Tibial artery (tissue), 4 donors: Measurements from ENCODE around the gene ATG2B.

Experiments used
- DNase-seq, 2 donors: peaks; one replicate each; pipeline ENCODE4 v3.0.0-alpha.2; 2019
- H3K27ac ChIP-seq, 2 donors: fragments of 200-600 bp; sonication (generic) in 1 of 2; 1 replicate in 1 of 2; 2 replicates in 1 of 2; pipeline ENCODE4 v1.5.1; 2018 to 2019; ENCODE audit warnings: mild to moderate bottlenecking in 1 of 2
- H3K27me3 ChIP-seq, 2 donors: fragments of 200-600 bp; sonication (generic) in 1 of 2; one replicate each; pipeline versions ENCODE4 v1.5.1 to v1.6.0; 2016 to 2019
- H3K36me3 ChIP-seq, 3 donors: fragments of 200-600 bp; sonication (generic) in 2 of 3; one replicate each; pipeline ENCODE4 v1.5.1; 2016 to 2019; ENCODE audit warnings: mild to moderate bottlenecking in 2 of 3
- H3K4me1 ChIP-seq, 4 donors: fragments of 200-600 bp; sonication (generic) in 2 of 4; 1 replicate in 3 of 4; 2 replicates in 1 of 4; pipeline ENCODE4 v1.5.1; 2016 to 2019
- H3K4me3 ChIP-seq, 2 donors: fragments of 200-600 bp; sonication (generic) in 1 of 2; 1 replicate in 1 of 2; 2 replicates in 1 of 2; pipeline ENCODE4 v1.5.1; 2018 to 2019; ENCODE audit warnings: mild to moderate bottlenecking in 2 of 2
- H3K9me3 ChIP-seq, 3 donors: fragments of 200-600 bp; sonication (generic) in 1 of 3; one replicate each; pipeline ENCODE4 v1.5.1; 2016 to 2019
- intact Hi-C: fragments of 100-400 bp; cut with DNase I; formaldehyde crosslinking; loops from one replicate; pipeline ENCODE4 v1.15.0; 2023; ENCODE audit warnings: low total_unique reads
- TF ChIP-seq, protein P1 (sequence below), 2 experiments: fragments of 200-600 bp in 1 of 2; fragments of 450-650 bp in 1 of 2; IDR thresholded peaks; one replicate each; pipeline ENCODE4 v1.5.1; 2017 to 2019; ENCODE audit warnings: antibody characterized with exemption in 2 of 2, mild to moderate bottlenecking in 1 of 2, moderate library complexity in 1 of 2

The ATG2B gene

DNA sequence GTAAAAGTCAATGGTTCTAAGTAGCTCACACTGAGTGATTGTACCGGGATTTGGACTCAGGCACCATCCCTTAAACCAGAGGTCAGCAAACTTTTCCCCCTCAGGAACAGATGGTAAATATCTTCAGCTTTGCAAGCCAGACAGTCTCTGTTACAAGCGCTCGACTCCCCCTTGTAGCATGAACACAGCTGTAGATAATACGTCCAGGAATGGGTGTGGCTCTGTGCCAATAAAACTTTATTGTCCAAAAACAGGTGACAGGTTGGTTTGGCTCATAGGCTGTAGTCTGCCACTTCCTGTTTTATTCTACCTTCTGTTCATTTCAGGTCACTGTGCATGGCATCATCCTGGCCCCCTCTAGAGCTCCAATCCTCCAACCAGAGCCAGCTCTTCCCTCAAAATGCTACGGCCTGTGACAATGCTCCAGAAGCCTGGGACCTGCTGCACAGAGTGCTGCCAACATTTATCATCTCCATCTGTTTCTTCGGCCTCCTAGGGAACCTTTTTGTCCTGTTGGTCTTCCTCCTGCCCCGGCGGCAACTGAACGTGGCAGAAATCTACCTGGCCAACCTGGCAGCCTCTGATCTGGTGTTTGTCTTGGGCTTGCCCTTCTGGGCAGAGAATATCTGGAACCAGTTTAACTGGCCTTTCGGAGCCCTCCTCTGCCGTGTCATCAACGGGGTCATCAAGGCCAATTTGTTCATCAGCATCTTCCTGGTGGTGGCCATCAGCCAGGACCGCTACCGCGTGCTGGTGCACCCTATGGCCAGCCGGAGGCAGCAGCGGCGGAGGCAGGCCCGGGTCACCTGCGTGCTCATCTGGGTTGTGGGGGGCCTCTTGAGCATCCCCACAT is 99.6 kb downstream of the ATG2B start:
- H3K4me3 ChIP-seq, result no peak overlapping the region
- TF ChIP-seq, protein P1, sequence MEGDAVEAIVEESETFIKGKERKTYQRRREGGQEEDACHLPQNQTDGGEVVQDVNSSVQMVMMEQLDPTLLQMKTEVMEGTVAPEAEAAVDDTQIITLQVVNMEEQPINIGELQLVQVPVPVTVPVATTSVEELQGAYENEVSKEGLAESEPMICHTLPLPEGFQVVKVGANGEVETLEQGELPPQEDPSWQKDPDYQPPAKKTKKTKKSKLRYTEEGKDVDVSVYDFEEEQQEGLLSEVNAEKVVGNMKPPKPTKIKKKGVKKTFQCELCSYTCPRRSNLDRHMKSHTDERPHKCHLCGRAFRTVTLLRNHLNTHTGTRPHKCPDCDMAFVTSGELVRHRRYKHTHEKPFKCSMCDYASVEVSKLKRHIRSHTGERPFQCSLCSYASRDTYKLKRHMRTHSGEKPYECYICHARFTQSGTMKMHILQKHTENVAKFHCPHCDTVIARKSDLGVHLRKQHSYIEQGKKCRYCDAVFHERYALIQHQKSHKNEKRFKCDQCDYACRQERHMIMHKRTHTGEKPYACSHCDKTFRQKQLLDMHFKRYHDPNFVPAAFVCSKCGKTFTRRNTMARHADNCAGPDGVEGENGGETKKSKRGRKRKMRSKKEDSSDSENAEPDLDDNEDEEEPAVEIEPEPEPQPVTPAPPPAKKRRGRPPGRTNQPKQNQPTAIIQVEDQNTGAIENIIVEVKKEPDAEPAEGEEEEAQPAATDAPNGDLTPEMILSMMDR (IDR thresholded peaks at IDR 0.05), result no peak
- H3K27ac ChIP-seq, result no peak overlapping the region
- DNase-seq, result no peak
- H3K36me3 ChIP-seq, result no peaks in the 10 kb centered on the region
- H3K27me3 ChIP-seq, result peaks cover 0 to 10% of the 10 kb centered on the region in 2 donors
- H3K9me3 ChIP-seq, result peaks cover 0 to 13% (median 11%) of the 10 kb centered on the region in 3 donors
- no peaks in the 10 kb centered on the region for H3K4me1 ChIP-seq
- intact Hi-C loops, result no loop called here

DNA sequence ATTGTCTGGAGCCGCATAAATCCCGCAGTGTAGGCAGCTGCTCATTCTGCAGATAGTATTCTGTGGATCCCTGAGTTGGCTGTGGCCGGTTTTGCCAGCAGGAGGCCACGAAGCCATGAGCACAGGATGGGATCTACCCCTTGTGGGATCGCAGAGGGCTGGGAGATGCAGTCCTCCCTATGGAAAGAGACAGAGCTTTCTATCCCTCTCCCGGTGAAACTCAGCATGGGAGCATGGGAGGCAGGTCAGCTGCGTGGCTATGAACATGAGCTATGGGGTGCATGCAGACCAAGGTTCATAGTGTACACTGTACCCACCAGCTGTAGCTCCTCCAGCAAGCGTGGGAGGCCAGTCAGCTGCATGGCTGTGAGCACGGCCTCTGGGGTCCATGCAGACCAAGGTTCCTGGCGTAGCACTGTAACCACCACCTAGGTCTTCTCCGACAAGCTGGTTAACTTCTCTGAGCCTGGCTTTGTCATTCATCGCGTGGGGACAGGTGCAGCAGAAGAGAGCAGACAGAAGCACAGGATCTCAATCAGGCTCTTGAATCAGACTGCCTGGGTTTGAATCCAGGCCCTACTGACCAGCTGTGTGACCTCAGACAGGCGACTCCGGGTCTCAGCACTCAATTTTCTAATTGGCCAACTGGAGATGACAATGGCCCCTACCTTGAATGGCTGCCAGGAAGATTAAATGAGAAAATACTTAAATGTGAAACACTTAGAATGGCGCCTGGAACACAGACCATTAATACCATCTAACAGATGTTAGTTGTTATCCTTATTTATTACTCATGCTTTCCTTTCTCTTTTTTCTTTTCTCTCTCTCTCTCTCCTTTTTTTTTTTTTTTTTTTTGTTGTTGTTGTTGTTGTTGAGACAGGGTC is 101.1 kb downstream of the ATG2B start:
- Histone ChIP-seq H3K27ac (no peak overlapping the region), H3K27me3 (peaks cover 0 to 8% of the 10 kb centered on the region in 2 donors), H3K36me3 (no peaks in the 10 kb centered on the region), H3K4me3 (no peak overlapping the region), H3K4me1 (no peaks in the 10 kb centered on the region), H3K9me3 (peaks cover 0 to 13% (median 11%) of the 10 kb centered on the region in 3 donors)
- no peak for DNase-seq
- TF ChIP-seq, protein P1 (IDR thresholded peaks at IDR 0.05), result no peak
- intact Hi-C loops, result no loop called here

- no peak overlapping the region for H3K27ac ChIP-seq
- TF ChIP-seq, protein P1 (IDR thresholded peaks at IDR 0.05), result no peak
- H3K9me3 ChIP-seq, result peaks cover 0 to 13% (median 11%) of the 10 kb centered on the region in 3 donors
- no peak for DNase-seq
- peaks cover 0 to 10% of the 10 kb centered on the region in 2 donors for H3K27me3 ChIP-seq
- H3K4me3 ChIP-seq, result no peak overlapping the region
- H3K36me3 ChIP-seq, result no peaks in the 10 kb centered on the region
- intact Hi-C loops, result no loop called here
- H3K4me1 ChIP-seq, result no peaks in the 10 kb centered on the region
These were observed 102.1 kb downstream of the ATG2B start for GRCh38 chr14:96261053-96261452.

DNA sequence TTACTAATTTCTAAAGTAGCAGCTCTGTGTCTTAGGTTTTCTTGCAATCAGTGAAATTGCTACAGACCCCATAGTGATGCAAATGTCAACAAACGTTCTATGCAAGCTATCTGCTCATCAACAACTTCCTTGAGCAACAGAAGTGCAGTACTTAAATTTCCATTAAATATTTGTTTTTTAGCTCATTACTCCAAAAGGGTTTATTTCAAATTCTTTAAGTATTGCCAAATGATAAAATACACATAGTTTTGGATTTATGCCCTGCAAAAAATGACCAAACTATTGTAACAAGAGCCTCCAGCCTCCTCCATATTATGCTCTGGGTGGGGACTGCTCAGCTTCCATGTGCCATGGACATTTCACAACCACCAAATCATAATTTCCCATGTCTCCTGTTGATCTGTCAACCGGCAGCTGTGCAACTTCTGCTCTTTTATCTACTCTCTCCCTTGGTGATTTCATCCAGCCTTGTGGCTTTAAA is 102.8 kb downstream of the ATG2B start:
- Histone ChIP-seq H3K4me3 (no peak overlapping the region), H3K27me3 (peaks cover 0 to 14% of the 10 kb centered on the region in 2 donors), H3K9me3 (peaks cover 0 to 13% (median 11%) of the 10 kb centered on the region in 3 donors), H3K27ac (no peak overlapping the region), H3K36me3 (no peaks in the 10 kb centered on the region), H3K4me1 (no peaks in the 10 kb centered on the region)
- TF ChIP-seq, protein P1 (IDR thresholded peaks at IDR 0.05), result no peak
- intact Hi-C loops, result no loop called here
- no peak for DNase-seq

DNA sequence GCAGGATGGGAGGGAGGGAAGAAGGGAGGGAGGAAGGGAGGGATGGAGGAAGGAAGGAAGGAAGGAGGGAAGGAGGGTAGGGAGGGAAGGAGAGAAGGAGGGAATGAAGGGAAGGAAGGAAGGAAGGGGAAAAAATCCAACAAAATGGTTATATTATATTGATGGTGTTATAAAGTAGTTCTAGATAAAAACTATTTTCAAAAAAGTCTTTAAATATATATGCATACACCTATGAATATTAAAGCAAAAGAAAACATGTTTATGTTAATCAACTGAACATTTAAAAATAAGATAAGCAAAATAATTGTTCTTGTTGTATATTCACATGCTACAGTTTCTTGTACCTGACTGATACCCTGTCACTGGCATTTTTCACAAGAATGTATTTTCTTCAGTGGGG is 105.2 kb downstream of the ATG2B start:
- H3K27ac ChIP-seq, result no peak overlapping the region
- TF ChIP-seq, protein P1 (IDR thresholded peaks at IDR 0.05), result no peak
- DNase-seq, result no peak
- no peak overlapping the region for H3K4me3 ChIP-seq
- no peaks in the 10 kb centered on the region for H3K4me1 ChIP-seq
- H3K9me3 ChIP-seq, result peaks cover 0 to 13% (median 11%) of the 10 kb centered on the region in 3 donors
- H3K27me3 ChIP-seq, result peaks cover 0 to 26% of the 10 kb centered on the region in 2 donors
- intact Hi-C loops, result no loop called here
- H3K36me3 ChIP-seq, result no peaks in the 10 kb centered on the region
